OCI-LY3 (cell line): ENCODE measurements around the gene NEURL1.

Experiments
- H2AFZ ChIP-seq: fragments of 200-600, 300-600 bp; shearing (Covaris generic); 2 replicates; pipeline ENCODE4 v1.6.0; 2014; ENCODE audit warnings: antibody characterized with exemption, low read depth, low read length
- H3K27ac ChIP-seq: fragments of 200-600, 300-600 bp; sonication (generic); 2 replicates; pipeline ENCODE4 v1.5.1; 2014; ENCODE audit warnings: mild to moderate bottlenecking, low read length, moderate library complexity, mixed read lengths
- H3K27me3 ChIP-seq: fragments of 200-600, 300-600 bp; sonication (generic); 2 replicates; pipeline ENCODE4 v1.6.1; 2014; ENCODE audit warnings: low read depth, low read length, mixed read lengths
- H3K36me3 ChIP-seq: fragments of 200-600, 300-600 bp; sonication (generic); replicated peaks from 2 replicates; pipeline ENCODE3; 2014; ENCODE audit warnings: low read depth, low read length, mixed read lengths
- H3K4me1 ChIP-seq: fragments of 300-600, 200-600 bp; sonication (generic); 2 replicates; pipeline ENCODE4 v1.6.1; 2014; ENCODE audit warnings: low read length, mixed read lengths
- H3K4me2 ChIP-seq: fragments of 200-600, 300-600 bp; sonication (generic); 2 replicates; pipeline ENCODE4 v1.6.1; 2014; ENCODE audit warnings: low read length, mixed read lengths
- H3K4me3 ChIP-seq: fragments of 300-600, 200-600 bp; sonication (generic); 2 replicates; pipeline ENCODE4 v1.5.1; 2014; ENCODE audit warnings: antibody characterized with exemption, mild to moderate bottlenecking, low read length, moderate library complexity
- H3K79me2 ChIP-seq: fragments of 300-600, 200-600 bp; shearing (Covaris generic); 2 replicates; pipeline ENCODE4 v1.6.1; 2014; ENCODE audit warnings: mild to moderate bottlenecking, low read length, mixed read lengths
- H3K9ac ChIP-seq: fragments of 300-600, 200-600 bp; shearing (Covaris generic); 2 replicates; pipeline ENCODE4 v1.6.0; 2014; ENCODE audit warnings: mild to moderate bottlenecking, low read length, moderate library complexity
- H3K9me3 ChIP-seq: fragments of 200-600, 300-600 bp; shearing (Covaris generic); 2 replicates; pipeline ENCODE4 v1.6.1; 2014; ENCODE audit warnings: low read length, mixed read lengths; ENCODE audit not compliant: insufficient read depth
- H4K20me1 ChIP-seq: fragments of 200-600, 300-600 bp; sonication (generic); 2 replicates; pipeline ENCODE4 v1.6.1; 2016; ENCODE audit warnings: low read length, mixed read lengths; ENCODE audit not compliant: insufficient read depth
- EZH2phosphoT487 ChIP-seq: fragments of 200-600 bp; shearing (Covaris generic); IDR thresholded peaks from 2 replicates; pipeline ENCODE4 v1.6.1; 2018; ENCODE audit warnings: antibody characterized with exemption, mixed run types, low read depth
- TF ChIP-seq, protein P1 (sequence below): fragments of 200-600, 300-600 bp; sonication (generic); IDR thresholded peaks from 2 replicates; pipeline ENCODE4 v1.5.1; 2014; ENCODE audit warnings: antibody characterized with exemption, low read length, low read depth

NEURL1 gene

DNA sequence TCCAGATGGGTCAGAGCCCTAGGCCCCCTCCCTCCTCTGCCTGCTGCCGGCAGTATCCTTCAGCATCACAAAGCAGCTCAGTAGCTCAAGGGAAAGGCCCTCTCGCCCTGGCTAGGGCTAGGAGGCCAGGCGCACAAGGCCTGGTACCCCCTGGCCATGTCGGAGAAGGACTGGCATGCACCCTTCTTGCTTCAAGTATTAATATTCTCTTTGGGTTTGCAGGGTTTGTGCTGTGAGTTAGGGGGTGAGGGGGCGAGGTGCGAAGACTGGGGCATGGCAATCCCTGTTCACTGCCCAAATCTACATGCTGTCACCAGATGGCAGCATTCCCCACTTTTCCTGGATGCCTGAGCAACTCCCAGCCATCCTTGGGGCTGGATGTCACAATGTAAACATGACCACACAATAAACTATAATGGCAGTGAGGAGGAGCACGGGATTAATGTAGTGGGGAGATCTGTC lies 105.2 kb downstream of the NEURL1 start:
- Histone ChIP-seq H3K79me2 (no peaks in the 10 kb centered on the region), H3K36me3 (no peaks in the 10 kb centered on the region), H3K9ac (no peak overlapping the region), H4K20me1 (no peaks in the 10 kb centered on the region), H3K9me3 (no peaks in the 10 kb centered on the region), H3K27ac (no peak overlapping the region), H3K4me1 (no peaks in the 10 kb centered on the region), H3K4me3 (no peak overlapping the region), H3K4me2 (no peak overlapping the region), H3K27me3 (no peaks in the 10 kb centered on the region), H2AFZ (no peak overlapping the region)
- TF ChIP-seq, protein P1, sequence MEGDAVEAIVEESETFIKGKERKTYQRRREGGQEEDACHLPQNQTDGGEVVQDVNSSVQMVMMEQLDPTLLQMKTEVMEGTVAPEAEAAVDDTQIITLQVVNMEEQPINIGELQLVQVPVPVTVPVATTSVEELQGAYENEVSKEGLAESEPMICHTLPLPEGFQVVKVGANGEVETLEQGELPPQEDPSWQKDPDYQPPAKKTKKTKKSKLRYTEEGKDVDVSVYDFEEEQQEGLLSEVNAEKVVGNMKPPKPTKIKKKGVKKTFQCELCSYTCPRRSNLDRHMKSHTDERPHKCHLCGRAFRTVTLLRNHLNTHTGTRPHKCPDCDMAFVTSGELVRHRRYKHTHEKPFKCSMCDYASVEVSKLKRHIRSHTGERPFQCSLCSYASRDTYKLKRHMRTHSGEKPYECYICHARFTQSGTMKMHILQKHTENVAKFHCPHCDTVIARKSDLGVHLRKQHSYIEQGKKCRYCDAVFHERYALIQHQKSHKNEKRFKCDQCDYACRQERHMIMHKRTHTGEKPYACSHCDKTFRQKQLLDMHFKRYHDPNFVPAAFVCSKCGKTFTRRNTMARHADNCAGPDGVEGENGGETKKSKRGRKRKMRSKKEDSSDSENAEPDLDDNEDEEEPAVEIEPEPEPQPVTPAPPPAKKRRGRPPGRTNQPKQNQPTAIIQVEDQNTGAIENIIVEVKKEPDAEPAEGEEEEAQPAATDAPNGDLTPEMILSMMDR, result peak; percentile 51
- no peak for TF ChIP-seq EZH2phosphoT487

GRCh38 chr10:103599211-103599610 lies 105.7 kb downstream of the NEURL1 start:
- Histone ChIP-seq H3K9me3 (no peaks in the 10 kb centered on the region), H3K9ac (no peak overlapping the region), H3K27ac (no peak overlapping the region), H3K27me3 (no peaks in the 10 kb centered on the region), H3K36me3 (no peaks in the 10 kb centered on the region), H4K20me1 (no peaks in the 10 kb centered on the region), H2AFZ (no peak overlapping the region), H3K79me2 (no peaks in the 10 kb centered on the region), H3K4me1 (no peaks in the 10 kb centered on the region), H3K4me3 (no peak overlapping the region), H3K4me2 (no peak overlapping the region)
- TF ChIP-seq, protein P1, result no peak
- no peak for TF ChIP-seq EZH2phosphoT487

DNA sequence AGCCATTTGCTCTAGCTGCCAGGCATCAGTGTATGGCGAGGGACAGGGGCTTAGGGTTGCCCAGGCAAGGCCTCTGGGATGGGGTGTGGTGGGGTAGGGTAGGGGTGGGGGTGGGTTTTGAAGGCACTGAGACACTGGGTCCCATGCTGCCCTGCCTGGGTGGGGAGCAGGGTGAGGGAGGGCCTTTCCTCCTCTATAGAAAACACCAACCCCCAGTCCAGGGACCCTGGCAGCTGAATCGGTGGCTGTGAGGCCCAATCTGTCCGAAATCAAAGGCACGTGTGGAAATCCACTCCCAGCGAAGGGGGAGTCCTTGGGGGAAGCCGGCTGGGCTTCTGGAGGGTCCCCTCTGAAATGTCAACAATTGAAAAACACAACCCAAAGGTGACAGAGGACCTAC lies 106.4 kb downstream of the NEURL1 start:
- no peak overlapping the region for H3K4me3 ChIP-seq
- no peaks in the 10 kb centered on the region for H3K9me3 ChIP-seq
- H3K27ac ChIP-seq, result no peak overlapping the region
- TF ChIP-seq, protein P1, result no peak
- TF ChIP-seq EZH2phosphoT487, result no peak
- H2AFZ ChIP-seq, result no peak overlapping the region
- H4K20me1 ChIP-seq, result no peaks in the 10 kb centered on the region
- no peaks in the 10 kb centered on the region for H3K27me3 ChIP-seq
- H3K36me3 ChIP-seq, result no peaks in the 10 kb centered on the region
- no peaks in the 10 kb centered on the region for H3K4me1 ChIP-seq
- no peak overlapping the region for H3K4me2 ChIP-seq
- H3K9ac ChIP-seq, result no peak overlapping the region
- H3K79me2 ChIP-seq, result no peaks in the 10 kb centered on the region

GRCh38 chr10:103600325-103600724 lies 106.8 kb downstream of the NEURL1 start:
- Histone ChIP-seq H3K27me3 (no peaks in the 10 kb centered on the region), H3K4me1 (no peaks in the 10 kb centered on the region), H2AFZ (no peak overlapping the region), H4K20me1 (no peaks in the 10 kb centered on the region), H3K9me3 (no peaks in the 10 kb centered on the region), H3K36me3 (no peaks in the 10 kb centered on the region), H3K4me2 (no peak overlapping the region), H3K4me3 (no peak overlapping the region), H3K9ac (no peak overlapping the region), H3K79me2 (no peaks in the 10 kb centered on the region), H3K27ac (no peak overlapping the region)
- TF ChIP-seq, protein P1, result no peak
- TF ChIP-seq EZH2phosphoT487, result no peak
